ENCODE results near the gene HABP2. TPM values are rescaled to one million over a fixed set of nuclear protein-coding genes. Genes with fewer than 3 reads are reported as not detected.

HABP2 gene
- total RNA-seq, 4 donors from 2014 or later: not detected

GRCh38 chr10:113515161-113515560 is 37.7 kb upstream of the HABP2 start:
- Histone ChIP-seq H3K27me3 (no peaks in the 10 kb centered on the region), H3K4me3 (replicated peaks in 1 of 3) (no peak overlapping the region), H3K4me1 (no peaks in the 10 kb centered on the region), H3K9me3 (no peaks in the 10 kb centered on the region), H3K36me3 (no peaks in the 10 kb centered on the region), H3K27ac (no peak overlapping the region)
- intact Hi-C loops (cut with DNase I): no loop called here
- WGBS, 2 donors: 81 to 82% methylated on average over 6 of the region's 6 CpGs
- DNase-seq: no peak
- TF ChIP-seq POLR2A (IDR thresholded peaks at IDR 0.05) (no peak), CTCF (IDR thresholded peaks at IDR 0.05) (no peak)

GRCh38 chr10:113515601-113516000 is 37.3 kb upstream of the HABP2 start:
- Histone ChIP-seq H3K4me3 (replicated peaks in 1 of 3) (no peak overlapping the region), H3K27me3 (no peaks in the 10 kb centered on the region), H3K36me3 (no peaks in the 10 kb centered on the region), H3K9me3 (no peaks in the 10 kb centered on the region), H3K4me1 (peaks cover 0 to 4% of the 10 kb centered on the region in 2 donors), H3K27ac (no peak overlapping the region)
- TF ChIP-seq CTCF (IDR thresholded peaks at IDR 0.05): no peak
- no peak for TF ChIP-seq POLR2A (IDR thresholded peaks at IDR 0.05)
- intact Hi-C loops (cut with DNase I): no loop called here
- 86 to 90% methylated on average over 5 of the region's 5 CpGs for WGBS, 2 donors
- no peak for DNase-seq

GRCh38 chr10:113516061-113516460 is 36.8 kb upstream of the HABP2 start:
- DNase-seq: no peak
- Histone ChIP-seq H3K27me3 (no peaks in the 10 kb centered on the region), H3K4me3 (replicated peaks in 1 of 3) (no peak overlapping the region), H3K27ac (no peak overlapping the region), H3K9me3 (no peaks in the 10 kb centered on the region), H3K36me3 (no peaks in the 10 kb centered on the region), H3K4me1 (peaks cover 3 to 9% of the 10 kb centered on the region in 2 donors)
- WGBS, 2 donors: 94 to 96% methylated on average over 3 of the region's 3 CpGs
- TF ChIP-seq CTCF (IDR thresholded peaks at IDR 0.05) (no peak), POLR2A (IDR thresholded peaks at IDR 0.05) (no peak)
- intact Hi-C loops (cut with DNase I): no loop called here

GRCh38 chr10:113517165-113517900 is 35.5 kb upstream of the HABP2 start:
- Histone ChIP-seq H3K27ac (no peak overlapping the region), H3K36me3 (no peaks in the 10 kb centered on the region), H3K9me3 (no peaks in the 10 kb centered on the region), H3K4me3 (replicated peaks in 1 of 3) (no peak overlapping the region), H3K27me3 (no peaks in the 10 kb centered on the region), H3K4me1 (peaks cover 3 to 9% of the 10 kb centered on the region in 2 donors)
- intact Hi-C loops (cut with DNase I): no loop called here
- DNase-seq: no peak
- no peak for TF ChIP-seq CTCF (IDR thresholded peaks at IDR 0.05)
- 86% methylated on average over 10 of the region's 10 CpGs for WGBS, 2 donors

- intact Hi-C loops (cut with DNase I): no loop called here
- 74 to 92% methylated on average over 5 of the region's 5 CpGs for WGBS, 2 donors
- DNase-seq: no peak
- H3K36me3 ChIP-seq: no peaks in the 10 kb centered on the region
- no peak overlapping the region for H3K27ac ChIP-seq
- H3K4me1 ChIP-seq: peaks cover 3 to 9% of the 10 kb centered on the region in 2 donors
- H3K4me3 ChIP-seq (replicated peaks in 1 of 3): no peak overlapping the region
- H3K27me3 ChIP-seq: no peaks in the 10 kb centered on the region
- H3K9me3 ChIP-seq: no peaks in the 10 kb centered on the region
- TF ChIP-seq CTCF (IDR thresholded peaks at IDR 0.05): no peak
Observed at GRCh38 chr10:113517901-113518260, 35.0 kb upstream of the HABP2 start.
